ENCODE data around the gene ETV6. TPM values are rescaled to one million over a fixed set of nuclear protein-coding genes. Genes with fewer than 3 reads are reported as not detected.

The ETV6 gene
- total RNA-seq, 1 experiment from 2014 or later: 17.2 TPM

DNA sequence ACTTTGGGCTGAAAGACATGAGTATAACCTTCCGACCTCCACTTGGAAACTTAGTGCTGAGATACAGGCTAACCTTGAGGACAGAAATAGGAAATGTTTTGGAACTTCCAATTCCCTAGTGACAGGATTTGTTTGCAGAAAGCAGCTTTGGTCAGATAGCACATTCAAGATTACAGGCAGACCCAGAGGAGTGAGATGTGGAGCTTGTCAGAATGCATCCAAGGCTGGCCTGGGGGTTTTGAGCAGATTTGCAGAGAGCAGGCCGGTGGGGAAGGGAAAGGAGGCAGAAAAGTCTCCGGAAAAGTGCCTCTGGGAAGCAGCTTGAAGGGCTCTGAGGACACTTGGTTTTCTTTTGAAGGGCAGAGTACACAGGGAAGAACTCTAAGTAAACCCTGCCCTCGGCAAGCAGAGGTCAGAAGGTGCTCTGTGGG is 180.3 kb downstream of the ETV6 start:
- ChIA-PET CTCF (no interaction called here), POLR2A (no interaction called here)
- intact Hi-C loops (cut with micrococcal nuclease; ENCODE audit: unreplicated experiment): no loop called here
- Histone ChIP-seq H3K4me1 (ENCODE audit: control insufficient read depth, insufficient read depth, low read length) (no peaks in the 10 kb centered on the region), H3K36me3 (ENCODE audit: control insufficient read depth, insufficient read depth, low read length) (no peaks in the 10 kb centered on the region), H3K27me3 (ENCODE audit: control insufficient read depth, insufficient read depth, low read length) (no peaks in the 10 kb centered on the region), H3K4me3 (ENCODE audit: low read depth in 2 of 2, low read length in 2 of 2) (no peak overlapping the region), H3K27ac (ENCODE audit: low read length) (no peak overlapping the region), H3K9me3 (ENCODE audit: control insufficient read depth, insufficient read depth, low read depth, low read length) (no peaks in the 10 kb centered on the region)
- BruUV-seq (replicated peaks): no TSS peak
- DNase-seq (ENCODE audit: low read depth, low spot score): no peak
- TF ChIP-seq, protein P1, sequence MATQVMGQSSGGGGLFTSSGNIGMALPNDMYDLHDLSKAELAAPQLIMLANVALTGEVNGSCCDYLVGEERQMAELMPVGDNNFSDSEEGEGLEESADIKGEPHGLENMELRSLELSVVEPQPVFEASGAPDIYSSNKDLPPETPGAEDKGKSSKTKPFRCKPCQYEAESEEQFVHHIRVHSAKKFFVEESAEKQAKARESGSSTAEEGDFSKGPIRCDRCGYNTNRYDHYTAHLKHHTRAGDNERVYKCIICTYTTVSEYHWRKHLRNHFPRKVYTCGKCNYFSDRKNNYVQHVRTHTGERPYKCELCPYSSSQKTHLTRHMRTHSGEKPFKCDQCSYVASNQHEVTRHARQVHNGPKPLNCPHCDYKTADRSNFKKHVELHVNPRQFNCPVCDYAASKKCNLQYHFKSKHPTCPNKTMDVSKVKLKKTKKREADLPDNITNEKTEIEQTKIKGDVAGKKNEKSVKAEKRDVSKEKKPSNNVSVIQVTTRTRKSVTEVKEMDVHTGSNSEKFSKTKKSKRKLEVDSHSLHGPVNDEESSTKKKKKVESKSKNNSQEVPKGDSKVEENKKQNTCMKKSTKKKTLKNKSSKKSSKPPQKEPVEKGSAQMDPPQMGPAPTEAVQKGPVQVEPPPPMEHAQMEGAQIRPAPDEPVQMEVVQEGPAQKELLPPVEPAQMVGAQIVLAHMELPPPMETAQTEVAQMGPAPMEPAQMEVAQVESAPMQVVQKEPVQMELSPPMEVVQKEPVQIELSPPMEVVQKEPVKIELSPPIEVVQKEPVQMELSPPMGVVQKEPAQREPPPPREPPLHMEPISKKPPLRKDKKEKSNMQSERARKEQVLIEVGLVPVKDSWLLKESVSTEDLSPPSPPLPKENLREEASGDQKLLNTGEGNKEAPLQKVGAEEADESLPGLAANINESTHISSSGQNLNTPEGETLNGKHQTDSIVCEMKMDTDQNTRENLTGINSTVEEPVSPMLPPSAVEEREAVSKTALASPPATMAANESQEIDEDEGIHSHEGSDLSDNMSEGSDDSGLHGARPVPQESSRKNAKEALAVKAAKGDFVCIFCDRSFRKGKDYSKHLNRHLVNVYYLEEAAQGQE (IDR thresholded peaks at IDR 0.05; ENCODE audit: insufficient read depth in 1 of 2, low read depth in 2 of 2, low read length in 1 of 2): no peak
- no peak for TF ChIP-seq SIN3A (IDR thresholded peaks at IDR 0.05; ENCODE audit: borderline replicate concordance, insufficient read depth, low read depth, low read length)
- TF ChIP-seq POLR2AphosphoS5 (IDR thresholded peaks at IDR 0.05; ENCODE audit: low read depth, low read length): no peak
- TF ChIP-seq, protein P2, sequence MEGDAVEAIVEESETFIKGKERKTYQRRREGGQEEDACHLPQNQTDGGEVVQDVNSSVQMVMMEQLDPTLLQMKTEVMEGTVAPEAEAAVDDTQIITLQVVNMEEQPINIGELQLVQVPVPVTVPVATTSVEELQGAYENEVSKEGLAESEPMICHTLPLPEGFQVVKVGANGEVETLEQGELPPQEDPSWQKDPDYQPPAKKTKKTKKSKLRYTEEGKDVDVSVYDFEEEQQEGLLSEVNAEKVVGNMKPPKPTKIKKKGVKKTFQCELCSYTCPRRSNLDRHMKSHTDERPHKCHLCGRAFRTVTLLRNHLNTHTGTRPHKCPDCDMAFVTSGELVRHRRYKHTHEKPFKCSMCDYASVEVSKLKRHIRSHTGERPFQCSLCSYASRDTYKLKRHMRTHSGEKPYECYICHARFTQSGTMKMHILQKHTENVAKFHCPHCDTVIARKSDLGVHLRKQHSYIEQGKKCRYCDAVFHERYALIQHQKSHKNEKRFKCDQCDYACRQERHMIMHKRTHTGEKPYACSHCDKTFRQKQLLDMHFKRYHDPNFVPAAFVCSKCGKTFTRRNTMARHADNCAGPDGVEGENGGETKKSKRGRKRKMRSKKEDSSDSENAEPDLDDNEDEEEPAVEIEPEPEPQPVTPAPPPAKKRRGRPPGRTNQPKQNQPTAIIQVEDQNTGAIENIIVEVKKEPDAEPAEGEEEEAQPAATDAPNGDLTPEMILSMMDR (IDR thresholded peaks at IDR 0.05): no peak
- TF ChIP-seq TCF7L2 (IDR thresholded peaks at IDR 0.05; ENCODE audit: low read depth, low read length): no peak
- in situ Hi-C loops (cut with HindIII; ENCODE audit: low pct_unique_long_range_greater_than_20kb, low sequenced_read_pairs): no loop called here
- ATAC-seq: no peak

DNA sequence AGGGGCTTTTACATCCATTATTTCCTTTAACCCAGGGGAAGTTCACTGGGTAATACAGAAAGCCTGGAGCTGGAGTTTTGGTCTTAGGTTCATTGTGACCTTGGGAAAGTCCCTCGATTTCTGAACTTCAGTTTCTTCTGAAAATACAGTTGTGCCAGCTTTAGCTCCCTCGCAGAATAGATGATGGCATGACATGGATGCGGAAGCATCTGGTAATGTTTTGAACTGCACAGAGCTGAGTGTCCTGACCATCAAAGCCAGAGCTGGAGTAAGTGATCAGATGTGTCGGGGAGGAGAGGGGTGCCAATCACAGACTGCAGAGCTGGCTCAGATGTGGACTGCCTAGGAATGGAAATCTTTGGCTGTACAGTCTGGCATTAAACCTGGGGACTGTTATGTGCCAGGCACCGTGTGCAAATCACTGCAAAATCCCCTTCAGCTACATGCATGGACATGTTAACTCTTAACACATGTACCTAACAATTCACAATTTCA is 180.9 kb downstream of the ETV6 start:
- no TSS peak for BruUV-seq (replicated peaks)
- intact Hi-C loops (cut with micrococcal nuclease; ENCODE audit: unreplicated experiment): no loop called here
- in situ Hi-C loops (cut with HindIII; ENCODE audit: low pct_unique_long_range_greater_than_20kb, low sequenced_read_pairs): no loop called here
- no peak overlapping the region for H3K27ac ChIP-seq (ENCODE audit: low read length)
- TF ChIP-seq, protein P2 (IDR thresholded peaks at IDR 0.05): no peak
- no peak for TF ChIP-seq TCF7L2 (IDR thresholded peaks at IDR 0.05; ENCODE audit: low read depth, low read length)
- TF ChIP-seq, protein P1 (IDR thresholded peaks at IDR 0.05; ENCODE audit: insufficient read depth in 1 of 2, low read depth in 2 of 2, low read length in 1 of 2): no peak
- TF ChIP-seq SIN3A (IDR thresholded peaks at IDR 0.05; ENCODE audit: borderline replicate concordance, insufficient read depth, low read depth, low read length): no peak
- TF ChIP-seq POLR2AphosphoS5 (IDR thresholded peaks at IDR 0.05; ENCODE audit: low read depth, low read length): no peak
- POLR2A ChIA-PET: no interaction called here
- H3K4me1 ChIP-seq (ENCODE audit: control insufficient read depth, insufficient read depth, low read length): no peaks in the 10 kb centered on the region
- CTCF ChIA-PET: no interaction called here
- no peaks in the 10 kb centered on the region for H3K27me3 ChIP-seq (ENCODE audit: control insufficient read depth, insufficient read depth, low read length)
- H3K9me3 ChIP-seq (ENCODE audit: control insufficient read depth, insufficient read depth, low read depth, low read length): no peaks in the 10 kb centered on the region
- H3K36me3 ChIP-seq (ENCODE audit: control insufficient read depth, insufficient read depth, low read length): no peaks in the 10 kb centered on the region
- H3K4me3 ChIP-seq (ENCODE audit: low read depth in 2 of 2, low read length in 2 of 2): no peak overlapping the region
- ATAC-seq (no peak), DNase-seq (ENCODE audit: low read depth, low spot score) (no peak)

Measured in Panc1 (cell line).